Astrocyte (in vitro differentiated cells and primary cell): ENCODE measurements around the gene SLC27A3.

Source experiments
- EZH2 ChIP-seq: IDR thresholded peaks from 2 replicates; pipeline ENCODE4 v1.6.1; 2012; ENCODE audit warnings: mild to moderate bottlenecking, low read length, inconsistent platforms; ENCODE audit not compliant: insufficient read depth
- TF ChIP-seq, protein P1 (sequence below): IDR thresholded peaks from 2 replicates; pipeline ENCODE4 v1.5.1; 2011; ENCODE audit warnings: low read depth, mild to moderate bottlenecking, inconsistent platforms, low read length, moderate library complexity; ENCODE audit not compliant: insufficient read depth

GRCh38 chr1:153769221-153769620, 6.0 kb upstream of the SLC27A3 start:
- TF ChIP-seq, protein P1, sequence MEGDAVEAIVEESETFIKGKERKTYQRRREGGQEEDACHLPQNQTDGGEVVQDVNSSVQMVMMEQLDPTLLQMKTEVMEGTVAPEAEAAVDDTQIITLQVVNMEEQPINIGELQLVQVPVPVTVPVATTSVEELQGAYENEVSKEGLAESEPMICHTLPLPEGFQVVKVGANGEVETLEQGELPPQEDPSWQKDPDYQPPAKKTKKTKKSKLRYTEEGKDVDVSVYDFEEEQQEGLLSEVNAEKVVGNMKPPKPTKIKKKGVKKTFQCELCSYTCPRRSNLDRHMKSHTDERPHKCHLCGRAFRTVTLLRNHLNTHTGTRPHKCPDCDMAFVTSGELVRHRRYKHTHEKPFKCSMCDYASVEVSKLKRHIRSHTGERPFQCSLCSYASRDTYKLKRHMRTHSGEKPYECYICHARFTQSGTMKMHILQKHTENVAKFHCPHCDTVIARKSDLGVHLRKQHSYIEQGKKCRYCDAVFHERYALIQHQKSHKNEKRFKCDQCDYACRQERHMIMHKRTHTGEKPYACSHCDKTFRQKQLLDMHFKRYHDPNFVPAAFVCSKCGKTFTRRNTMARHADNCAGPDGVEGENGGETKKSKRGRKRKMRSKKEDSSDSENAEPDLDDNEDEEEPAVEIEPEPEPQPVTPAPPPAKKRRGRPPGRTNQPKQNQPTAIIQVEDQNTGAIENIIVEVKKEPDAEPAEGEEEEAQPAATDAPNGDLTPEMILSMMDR = no peak
- TF ChIP-seq EZH2 = no peak
